HEK293T (cell line): ENCODE measurements around the gene DOCK7.

Experiments
- ARNT ChIP-seq: fragments of 450-650 bp; IDR thresholded peaks from 2 replicates; pipeline ENCODE4 v1.6.1; 2017; ENCODE audit warnings: mild to moderate bottlenecking
- BHLHE40 ChIP-seq: fragments of 450-650 bp; IDR thresholded peaks from 2 replicates; pipeline ENCODE4 v1.6.1; 2016; ENCODE audit warnings: mild to moderate bottlenecking, moderate library complexity, borderline replicate concordance
- ELF4 ChIP-seq: fragments of 450-650 bp; IDR thresholded peaks from 2 replicates; pipeline ENCODE4 v1.6.1; 2017; ENCODE audit warnings: antibody characterized with exemption
- FOXA1 ChIP-seq: fragments of 450-650 bp; IDR thresholded peaks from 2 replicates; pipeline ENCODE4 v1.6.1; 2016; ENCODE audit warnings: mild to moderate bottlenecking
- FOXK2 ChIP-seq: fragments of 450-650 bp; IDR thresholded peaks from 2 replicates; pipeline ENCODE4 v1.6.1; 2016; ENCODE audit warnings: mild to moderate bottlenecking
- FOXM1 ChIP-seq: fragments of 450-650 bp; IDR thresholded peaks from 2 replicates; pipeline ENCODE4 v1.6.1; 2017; ENCODE audit warnings: mild to moderate bottlenecking, borderline replicate concordance
- L3MBTL2 ChIP-seq: fragments of 450-650 bp; conservative IDR thresholded peaks from 2 replicates; pipeline ENCODE4 v1.6.1; 2016; ENCODE audit warnings: mild to moderate bottlenecking
- LEF1 ChIP-seq: fragments of 450-650 bp; IDR thresholded peaks from 2 replicates; pipeline ENCODE4 v1.6.1; 2017; ENCODE audit warnings: mild to moderate bottlenecking, borderline replicate concordance
- NFRKB ChIP-seq: fragments of 450-650 bp; IDR thresholded peaks from 2 replicates; pipeline ENCODE4 v1.6.1; 2016; ENCODE audit warnings: mild to moderate bottlenecking, moderate library complexity
- PKNOX1 ChIP-seq: fragments of 450-650 bp; IDR thresholded peaks from 2 replicates; pipeline ENCODE4 v1.6.1; 2016
- SP1 ChIP-seq: fragments of 450-650 bp; IDR thresholded peaks from 2 replicates; pipeline ENCODE4 v1.6.1; 2017
- SUZ12 ChIP-seq: fragments of 450-650 bp; IDR thresholded peaks from 2 replicates; pipeline ENCODE4 v1.6.1; 2016; ENCODE audit warnings: mild to moderate bottlenecking
- TARDBP ChIP-seq: fragments of 450-650 bp; IDR thresholded peaks from 2 replicates; pipeline ENCODE4 v1.6.1; 2016
- ZNF384 ChIP-seq: fragments of 450-650 bp; IDR thresholded peaks from 2 replicates; pipeline ENCODE4 v1.6.1; 2016

- TF ChIP-seq SUZ12: no peak
- TF ChIP-seq FOXA1: no peak
- TF ChIP-seq FOXM1: no peak
- TF ChIP-seq BHLHE40: no peak
- TF ChIP-seq FOXK2: no peak
- TF ChIP-seq SP1: no peak
- no peak for TF ChIP-seq ELF4
- TF ChIP-seq TARDBP: no peak
- TF ChIP-seq ARNT: no peak
- TF ChIP-seq ZNF384: no peak
- TF ChIP-seq LEF1: no peak
- TF ChIP-seq L3MBTL2: no peak
- TF ChIP-seq NFRKB: no peak
- no peak for TF ChIP-seq PKNOX1
Observed at GRCh38 chr1:62585469-62586155, 102.6 kb downstream of the DOCK7 start.
